MG63 (cell line): ENCODE measurements around the gene CEBPZ. TPM values are rescaled to one million over a fixed set of nuclear protein-coding genes. Genes with fewer than 3 reads are reported as not detected.
"Not testable (repeated sequence)": the region's sequence is repeated elsewhere in the genome, so short reads cannot be mapped to it uniquely, and the experiment has no call there.

ENCODE experiments used
- DNase-seq: peaks from one replicate; pipeline ENCODE4 v3.0.0-alpha.2; 2020
- H3K27me3 ChIP-seq: fragments of 250-450 bp; sonication (Bioruptor Pico); 2 replicates; pipeline ENCODE4 v1.5.1; 2020; ENCODE audit warnings: mild to moderate bottlenecking, moderate library complexity
- H3K36me3 ChIP-seq: fragments of 250-450 bp; sonication (Bioruptor Pico); 2 replicates; pipeline ENCODE4 v1.5.1; 2020; ENCODE audit warnings: mild to moderate bottlenecking, moderate library complexity
- H3K4me3 ChIP-seq: fragments of 250-450 bp; sonication (Bioruptor Pico); 2 replicates; pipeline ENCODE4 v1.5.1; 2020; ENCODE audit warnings: mild to moderate bottlenecking, moderate library complexity
- H3K9me3 ChIP-seq: fragments of 250-450 bp; sonication (Bioruptor Pico); 2 replicates; pipeline ENCODE4 v1.5.1; 2020; ENCODE audit warnings: mild to moderate bottlenecking, moderate library complexity
- total RNA-seq: library from RNA; depleted of rRNA; stranded (reverse); fragments of >200 nt; shearing (Covaris generic); gene quantifications from 2 replicates; pipeline ENCODE4 v1.2.3, GENCODE V29; 2014; ENCODE audit warnings: low replicate concordance

The CEBPZ gene
- total RNA-seq, 1 experiment from 2014 or later = 35.0 TPM

DNA sequence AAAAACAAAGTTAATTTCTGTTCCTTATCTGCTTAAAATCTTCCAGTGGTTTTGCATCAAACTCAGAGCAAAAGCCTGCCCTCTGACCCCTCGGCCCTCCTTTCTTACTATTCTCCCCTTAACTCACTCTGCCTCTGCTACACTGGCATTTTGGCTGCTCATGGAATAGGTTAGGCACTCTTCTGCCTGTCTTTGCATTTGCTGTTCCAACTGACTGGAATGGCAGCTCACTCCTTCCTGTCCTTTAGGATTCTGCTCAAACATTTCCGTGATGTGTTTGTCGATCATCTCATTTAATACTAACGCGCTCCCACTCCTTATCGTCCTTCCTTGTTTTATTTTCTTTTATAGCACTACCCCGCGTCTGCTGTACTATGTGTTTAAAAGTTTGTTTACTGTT, 815 bp downstream of the CEBPZ start:
- H3K36me3 ChIP-seq = peaks cover 46% of the 10 kb centered on the region
- no peaks in the 10 kb centered on the region for H3K9me3 ChIP-seq
- DNase-seq = no peak
- peak overlapping the region; percentile 75 for H3K4me3 ChIP-seq
- H3K27me3 ChIP-seq = no peaks in the 10 kb centered on the region

DNA sequence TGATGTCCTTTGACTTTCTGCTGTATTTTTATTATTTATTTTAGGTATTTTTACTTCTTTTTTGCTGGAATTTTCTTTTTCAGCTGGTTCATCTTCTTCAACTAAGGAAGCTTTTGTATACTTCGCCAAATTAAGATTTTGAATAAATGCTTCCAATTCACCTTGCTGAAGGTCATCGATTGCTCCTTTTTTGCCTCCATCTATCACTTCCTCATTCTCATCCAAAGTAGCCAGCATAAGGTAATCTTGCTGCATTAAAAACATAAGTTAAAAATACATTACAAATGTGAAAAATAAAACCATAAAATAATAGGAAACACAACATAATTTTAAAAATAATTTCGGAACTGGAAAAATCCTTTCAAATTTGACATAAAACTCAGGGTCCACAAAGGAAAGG, 2.6 kb downstream of the CEBPZ start:
- no peak for DNase-seq
- Histone ChIP-seq H3K27me3 (no peaks in the 10 kb centered on the region), H3K4me3 (peak overlapping the region; percentile 75; the same call in 1 of the 2 replicates), H3K9me3 (no peaks in the 10 kb centered on the region), H3K36me3 (peaks cover 48% of the 10 kb centered on the region)

- no peaks in the 10 kb centered on the region for H3K27me3 ChIP-seq
- no peak for DNase-seq
- H3K36me3 ChIP-seq = peaks cover 67% of the 10 kb centered on the region
- H3K4me3 ChIP-seq = no peak overlapping the region
- no peaks in the 10 kb centered on the region for H3K9me3 ChIP-seq
Measured at GRCh38 chr2:37226863-37227262, 4.5 kb downstream of the CEBPZ start.

- H3K36me3 ChIP-seq = peaks cover 84% of the 10 kb centered on the region
- not testable (repeated sequence) for H3K9me3 ChIP-seq, DNase-seq, H3K27me3 ChIP-seq, H3K4me3 ChIP-seq
Measured at GRCh38 chr2:37225129-37225528, 6.3 kb downstream of the CEBPZ start.

- H3K9me3 ChIP-seq = no peaks in the 10 kb centered on the region
- no peak overlapping the region for H3K4me3 ChIP-seq
- peaks cover 86% of the 10 kb centered on the region for H3K36me3 ChIP-seq
- no peaks in the 10 kb centered on the region for H3K27me3 ChIP-seq
- no peak for DNase-seq
Measured at GRCh38 chr2:37224063-37224462, 7.3 kb downstream of the CEBPZ start.

DNA sequence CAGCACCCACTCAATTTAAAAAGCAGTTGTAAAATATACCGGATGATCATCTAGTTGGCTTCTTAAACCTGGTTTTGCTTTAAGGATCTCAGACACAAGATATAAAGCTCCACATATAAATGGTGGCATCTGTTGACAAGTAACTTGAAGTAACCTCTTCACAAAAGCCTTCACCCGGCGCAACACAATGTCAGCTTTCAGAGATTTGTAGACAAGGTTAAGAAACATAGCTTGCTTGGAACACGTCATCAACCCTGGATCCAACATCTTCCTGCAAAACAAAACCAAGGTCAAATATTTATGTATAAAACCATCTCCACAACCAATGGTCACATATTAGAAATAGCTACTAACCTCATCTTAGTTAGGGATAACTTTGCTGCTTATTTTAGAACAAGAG, 8.3 kb downstream of the CEBPZ start:
- no peak overlapping the region for H3K4me3 ChIP-seq
- H3K27me3 ChIP-seq = no peaks in the 10 kb centered on the region
- H3K9me3 ChIP-seq = no peaks in the 10 kb centered on the region
- DNase-seq = no peak
- peaks cover 86% of the 10 kb centered on the region for H3K36me3 ChIP-seq

DNA sequence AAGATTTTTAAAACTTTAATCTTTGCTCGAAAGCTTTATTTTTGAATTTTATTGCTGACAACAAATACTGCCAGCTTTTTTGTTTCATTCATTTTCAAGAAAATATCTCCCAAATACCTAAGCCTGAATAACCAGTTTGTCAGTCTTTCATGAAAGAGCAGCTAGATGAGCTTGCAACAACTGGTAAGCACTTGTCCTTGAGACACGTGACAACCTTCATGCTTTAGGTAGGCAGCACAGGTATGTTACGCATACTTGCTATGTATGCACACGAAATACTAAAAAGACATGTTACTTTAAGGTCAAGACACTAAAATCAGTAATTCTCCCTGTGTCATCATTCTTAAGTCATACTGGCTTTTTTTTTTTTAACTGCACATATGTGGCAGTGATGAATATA, 12.3 kb downstream of the CEBPZ start:
- H3K4me3 ChIP-seq = no peak overlapping the region
- H3K9me3 ChIP-seq = no peaks in the 10 kb centered on the region
- H3K36me3 ChIP-seq = peaks cover 89% of the 10 kb centered on the region
- H3K27me3 ChIP-seq = no peaks in the 10 kb centered on the region
- DNase-seq = no peak

GRCh38 chr2:37215250-37215649, 16.1 kb downstream of the CEBPZ start:
- Histone ChIP-seq H3K36me3 (peaks cover 84% of the 10 kb centered on the region), H3K4me3 (no peak overlapping the region), H3K27me3 (no peaks in the 10 kb centered on the region), H3K9me3 (no peaks in the 10 kb centered on the region)
- DNase-seq = no peak

DNA sequence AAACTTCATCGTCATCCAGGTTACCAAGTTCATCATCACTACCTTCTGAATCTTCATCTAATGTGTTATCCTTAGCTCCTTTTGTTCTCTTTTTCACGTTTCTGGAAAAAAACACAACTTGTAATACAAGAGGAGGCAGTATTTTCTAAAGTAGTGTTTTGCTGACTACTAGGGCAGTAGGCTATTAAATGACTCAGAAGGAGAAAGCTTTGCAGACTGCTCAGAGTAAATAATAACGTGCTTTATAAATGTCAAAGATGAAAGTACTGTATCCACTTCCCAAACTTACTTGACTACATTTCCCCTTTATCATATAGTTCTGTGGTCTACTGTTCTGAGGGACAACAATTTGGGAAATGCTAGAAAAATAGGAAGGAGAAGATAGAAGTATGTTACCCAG, 19.5 kb downstream of the CEBPZ start:
- no peak overlapping the region for H3K4me3 ChIP-seq
- peaks cover 95% of the 10 kb centered on the region for H3K36me3 ChIP-seq
- H3K9me3 ChIP-seq = peaks cover 20% of the 10 kb centered on the region
- H3K27me3 ChIP-seq = no peaks in the 10 kb centered on the region
- no peak for DNase-seq

DNA sequence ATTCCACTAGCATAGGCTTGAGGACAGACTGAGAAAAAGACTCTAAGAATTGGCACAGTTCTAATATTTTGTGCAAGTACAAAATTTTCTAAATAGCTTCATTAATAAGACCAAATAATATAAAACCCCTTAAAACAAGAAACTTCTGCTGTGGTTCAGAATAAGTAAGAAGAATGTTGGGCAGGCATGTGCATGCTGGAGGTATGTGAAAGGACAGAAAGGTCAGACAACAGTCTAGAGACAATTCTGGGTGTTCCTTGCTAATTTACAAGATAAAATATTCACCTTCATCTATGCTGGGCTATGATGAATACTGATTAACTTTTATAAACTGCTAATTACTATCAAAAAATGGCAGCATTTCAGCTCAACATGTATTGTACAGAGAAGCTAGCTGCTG, 20.2 kb downstream of the CEBPZ start:
- DNase-seq = no peak
- Histone ChIP-seq H3K9me3 (peaks cover 26% of the 10 kb centered on the region), H3K4me3 (no peak overlapping the region), H3K36me3 (peaks cover 95% of the 10 kb centered on the region), H3K27me3 (no peaks in the 10 kb centered on the region)

GRCh38 chr2:37206760-37207159, 24.6 kb downstream of the CEBPZ start:
- Histone ChIP-seq H3K9me3 (peaks cover 28% of the 10 kb centered on the region), H3K36me3 (peaks cover 98% of the 10 kb centered on the region)
- not testable (repeated sequence) for H3K27me3 ChIP-seq, H3K4me3 ChIP-seq, DNase-seq

DNA sequence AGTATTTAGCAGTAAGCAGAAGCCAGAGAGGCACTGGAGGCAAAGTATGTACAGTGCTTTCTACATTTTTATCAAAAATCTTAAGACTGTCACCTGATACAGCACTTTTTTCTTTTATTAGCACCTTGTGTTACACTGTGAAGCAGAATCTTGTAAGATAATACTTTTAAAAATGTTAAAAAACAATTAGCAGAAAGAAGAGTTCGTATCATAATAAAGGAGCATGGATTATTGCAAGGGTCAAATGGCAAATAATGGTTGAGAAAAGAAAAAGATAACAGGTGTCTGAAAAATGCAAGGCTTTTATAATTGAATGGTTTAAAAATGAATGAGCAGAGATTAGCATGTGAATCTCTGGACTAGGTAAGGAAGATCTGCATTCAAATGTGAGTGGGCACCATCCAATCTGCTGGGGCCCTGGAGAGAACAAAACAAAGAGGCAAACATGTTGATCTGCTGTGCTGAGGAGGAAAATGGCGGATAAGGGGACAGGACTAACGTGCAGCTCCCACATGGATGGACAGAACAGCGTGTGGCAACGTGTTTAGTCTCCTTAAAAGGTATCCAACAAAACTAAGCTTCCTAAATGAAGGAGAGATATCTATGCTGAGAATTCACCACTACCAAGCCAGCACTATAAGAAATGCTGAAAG, 25.6 kb downstream of the CEBPZ start:
- no peak overlapping the region for H3K4me3 ChIP-seq
- H3K9me3 ChIP-seq = peaks cover 28% of the 10 kb centered on the region
- no peak for DNase-seq
- peaks cover 98% of the 10 kb centered on the region for H3K36me3 ChIP-seq
- H3K27me3 ChIP-seq = no peaks in the 10 kb centered on the region

- DNase-seq, H3K4me3 ChIP-seq: not testable (repeated sequence)
- H3K36me3 ChIP-seq = peaks cover 98% of the 10 kb centered on the region
Measured at GRCh38 chr2:37205071-37205661, 26.2 kb downstream of the CEBPZ start.

GRCh38 chr2:37203708-37204107, 27.7 kb downstream of the CEBPZ start:
- no peak for DNase-seq
- no peaks in the 10 kb centered on the region for H3K27me3 ChIP-seq
- H3K36me3 ChIP-seq = peaks cover 97% of the 10 kb centered on the region
- H3K4me3 ChIP-seq = no peak overlapping the region
- H3K9me3 ChIP-seq = peaks cover 23% of the 10 kb centered on the region

More at GRCh38 chr2:37205071-37205661, 26.2 kb downstream of the CEBPZ start:
- H3K27me3 ChIP-seq = not testable (repeated sequence)
- peaks cover 28% of the 10 kb centered on the region for H3K9me3 ChIP-seq

- H3K9me3 ChIP-seq = peaks cover 7% of the 10 kb centered on the region
- no peaks in the 10 kb centered on the region for H3K27me3 ChIP-seq
- DNase-seq = no peak
- H3K4me3 ChIP-seq = no peak overlapping the region
- H3K36me3 ChIP-seq = peaks cover 80% of the 10 kb centered on the region
Measured at GRCh38 chr2:37201766-37202165, 29.6 kb downstream of the CEBPZ start.

DNA sequence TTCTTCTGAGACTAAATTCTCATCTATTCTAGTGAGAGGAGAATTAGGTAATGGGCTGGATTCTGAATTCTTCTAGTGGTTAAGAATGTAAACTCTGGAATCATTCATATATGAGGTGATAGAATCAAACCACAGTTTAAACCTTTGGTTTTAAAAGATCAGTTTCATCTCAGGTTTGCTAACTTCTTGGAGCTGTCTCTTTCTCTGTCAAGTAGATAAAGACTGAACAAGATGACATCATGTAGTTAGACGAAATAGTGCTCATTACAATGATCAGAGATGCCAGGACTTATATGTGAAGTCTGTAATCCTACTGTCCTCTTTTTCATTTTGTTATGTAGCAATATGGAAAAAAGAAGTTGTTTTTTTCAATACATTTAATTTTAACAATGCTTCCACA, 30.2 kb downstream of the CEBPZ start:
- H3K9me3 ChIP-seq = peaks cover 3% of the 10 kb centered on the region; the same call in 1 of the 2 replicates
- H3K36me3 ChIP-seq = peaks cover 74% of the 10 kb centered on the region
- DNase-seq = no peak
- H3K4me3 ChIP-seq = no peak overlapping the region
- no peaks in the 10 kb centered on the region for H3K27me3 ChIP-seq

GRCh38 chr2:37198681-37199065, 32.7 kb downstream of the CEBPZ start:
- Histone ChIP-seq H3K9me3 (0 out of 2 replicates have a peak, but pooled peaks cover under 1% of the 10 kb centered on the region), H3K36me3 (peaks cover 49% of the 10 kb centered on the region), H3K4me3 (no peak overlapping the region), H3K27me3 (no peaks in the 10 kb centered on the region)
- no peak for DNase-seq
